Kidney glomerular epithelial cell (primary cell): Measurements from ENCODE around the gene DQX1.
A peak's percentile ranks its signal among the peaks of the same experiment; 100 is the strongest.

Experiments
- DNase-seq: peaks from one replicate; lab custom pipeline; 2025; lab: John Stamatoyannopoulos, UW

Gene DQX1

GRCh38 chr2:74530239-74531187 lies 4.5 kb upstream of the DQX1 start:
- no peak for DNase-seq

GRCh38 chr2:74529357-74530238 lies 3.6 kb upstream of the DQX1 start, which contains the start of the genes AUP1 and HTRA2:
AUP1 (minus strand) TSS chr2:74529706; CDS start chr2:74529629, 77 bp downstream.
HTRA2 (plus strand) TSS chr2:74529933; CDS start chr2:74530007, 74 bp downstream.
- DNase-seq: peak; percentile 96

GRCh38 chr2:74528600-74529356 lies 2.7 kb upstream of the DQX1 start:
- no peak for DNase-seq

GRCh38 chr2:74527741-74528140 lies 1.7 kb upstream of the DQX1 start:
- DNase-seq: no peak

- no peak for DNase-seq
Observed at GRCh38 chr2:74526649-74527230, 709 bp upstream of the DQX1 start.

GRCh38 chr2:74524955-74525716 lies 895 bp downstream of the DQX1 start:
- no peak for DNase-seq

- no peak for DNase-seq
Observed at GRCh38 chr2:74524005-74524404, 2.0 kb downstream of the DQX1 start.

GRCh38 chr2:74522516-74522915 lies 3.5 kb downstream of the DQX1 start:
- DNase-seq: no peak

GRCh38 chr2:74516650-74517049 lies 9.4 kb downstream of the DQX1 start:
- no peak for DNase-seq

- DNase-seq: no peak
Observed at GRCh38 chr2:74515981-74516633, 9.9 kb downstream of the DQX1 start.

- no peak for DNase-seq
Observed at GRCh38 chr2:74515271-74515980, 10.6 kb downstream of the DQX1 start.

GRCh38 chr2:74514368-74515270 lies 11.4 kb downstream of the DQX1 start, which contains the start of gene TLX2:
TLX2 (plus strand) TSS chr2:74514450; CDS start chr2:74514807, 357 bp downstream.
- no peak for DNase-seq

- DNase-seq: no peak
Observed at GRCh38 chr2:74513605-74514367, 12.2 kb downstream of the DQX1 start.

GRCh38 chr2:74512744-74513604 lies 13.1 kb downstream of the DQX1 start:
- DNase-seq: no peak

- no peak for DNase-seq
Observed at GRCh38 chr2:74511104-74511989, 14.7 kb downstream of the DQX1 start.

GRCh38 chr2:74510272-74510671 lies 15.8 kb downstream of the DQX1 start:
- no peak for DNase-seq
